DND-41 (cell line): ENCODE results near the gene PRR35.
"Not testable (repeated sequence)": the region's sequence is repeated elsewhere in the genome, so short reads cannot be mapped to it uniquely, and the experiment has no call there.

Experiments
- ATAC-seq: fragments of 200-7000 bp; cut with Tn5 transposase; 3 replicates; pipeline ENCODE4 v1.9.1; 2021; ENCODE audit warnings: low read depth; ENCODE audit not compliant: insufficient read depth
- DNase-seq: peaks from one replicate; pipeline ENCODE4 v3.0.0-alpha.2; 2020
- H2AFZ ChIP-seq: 2 replicates; pipeline ENCODE4 v1.6.0; 2012; ENCODE audit warnings: low read depth, low read length
- H3K27ac ChIP-seq: 2 replicates; pipeline ENCODE4 v1.5.1; 2012; ENCODE audit warnings: low read length, inconsistent platforms
- H3K27me3 ChIP-seq: fragments of 200-600 bp; sonication (generic); 2 replicates; pipeline ENCODE4 v1.6.0; 2012; ENCODE audit warnings: low read length, mild to moderate bottlenecking, inconsistent platforms; ENCODE audit not compliant: insufficient read depth, poor library complexity
- H3K36me3 ChIP-seq: 2 replicates; pipeline ENCODE4 v1.5.1; 2012; ENCODE audit warnings: low read length, inconsistent platforms; ENCODE audit not compliant: insufficient read depth
- H3K4me1 ChIP-seq: 2 replicates; pipeline ENCODE4 v1.5.1; 2012; ENCODE audit warnings: mild to moderate bottlenecking, low read length; ENCODE audit not compliant: insufficient read depth
- H3K4me2 ChIP-seq: 2 replicates; pipeline ENCODE4 v1.6.0; 2012; ENCODE audit warnings: mild to moderate bottlenecking, moderate library complexity, low read length, inconsistent platforms; ENCODE audit not compliant: insufficient read depth
- H3K4me3 ChIP-seq, 2 experiments: fragments of 200-600 bp in 1 of 2; shearing (Covaris generic) in 1 of 2; 2 replicates each; pipeline ENCODE4 v1.5.1; 2012 to 2016; ENCODE audit warnings: inconsistent platforms in 2 of 2, low read length in 2 of 2, mild to moderate bottlenecking in 2 of 2, low read depth in 1 of 2, moderate library complexity in 1 of 2
- H3K79me2 ChIP-seq: 2 replicates; pipeline ENCODE4 v1.6.0; 2012; ENCODE audit warnings: low read length, inconsistent platforms; ENCODE audit not compliant: insufficient read depth
- H3K9ac ChIP-seq: 2 replicates; pipeline ENCODE4 v1.6.0; 2012; ENCODE audit warnings: low read depth, mild to moderate bottlenecking, inconsistent platforms, low read length, moderate library complexity
- H3K9me3 ChIP-seq: 2 replicates; pipeline ENCODE4 v1.5.1; 2012; ENCODE audit warnings: low read length, moderate library complexity, mild to moderate bottlenecking, inconsistent platforms; ENCODE audit not compliant: insufficient read depth, severe bottlenecking
- H4K20me1 ChIP-seq: 2 replicates; pipeline ENCODE4 v1.6.0; 2012; ENCODE audit warnings: low read length; ENCODE audit not compliant: insufficient read depth
- EZH2 ChIP-seq: IDR thresholded peaks from 3 replicates; pipeline ENCODE4 v1.6.1; 2012; ENCODE audit warnings: borderline replicate concordance, low read depth, mild to moderate bottlenecking, moderate library complexity, low read length, inconsistent platforms; ENCODE audit not compliant: severe bottlenecking
- TF ChIP-seq, protein P1 (sequence below): IDR thresholded peaks from 2 replicates; pipeline ENCODE4 v1.5.1; 2012; ENCODE audit warnings: borderline replicate concordance, low read length, moderate library complexity, mild to moderate bottlenecking; ENCODE audit not compliant: poor library complexity, severe bottlenecking; ENCODE audit errors: extremely low read depth

The PRR35 gene

DNA sequence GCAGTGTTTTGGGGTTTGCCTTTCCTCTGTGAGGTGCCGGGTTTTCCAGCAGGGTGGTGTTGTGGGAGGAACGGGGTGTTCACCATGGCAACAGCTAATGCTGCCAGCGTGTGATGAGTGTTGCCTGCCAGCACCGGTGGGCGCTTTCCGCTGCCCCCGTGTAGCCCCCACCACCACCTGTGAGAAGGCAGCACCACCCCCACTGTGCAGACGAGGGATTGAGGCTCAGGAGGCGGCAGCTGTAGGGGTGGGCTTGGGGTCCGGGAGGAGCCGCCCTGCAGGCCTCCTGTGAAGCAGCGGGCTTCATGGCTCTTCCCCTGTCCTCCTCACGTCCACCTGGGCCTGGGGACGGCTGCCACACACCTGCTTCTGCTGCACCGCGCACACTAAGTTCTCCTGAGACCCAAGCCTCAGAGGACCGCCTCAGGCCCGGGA lies 34.9 kb downstream of the PRR35 start:
- Histone ChIP-seq H3K27me3 (no peaks in the 10 kb centered on the region), H4K20me1 (peaks cover 57% of the 10 kb centered on the region), H3K9me3 (no peaks in the 10 kb centered on the region), H3K4me1 (peaks cover 18% of the 10 kb centered on the region), H3K27ac (no peak overlapping the region), H3K79me2 (peaks cover 82% of the 10 kb centered on the region), H3K36me3 (peaks cover 33% of the 10 kb centered on the region), H2AFZ (no peak overlapping the region), H3K9ac (no peak overlapping the region), H3K4me2 (no peak overlapping the region), H3K4me3 (no peak overlapping the region)
- DNase-seq (no peak), ATAC-seq (no peak)
- TF ChIP-seq EZH2: no peak
- TF ChIP-seq, protein P1, sequence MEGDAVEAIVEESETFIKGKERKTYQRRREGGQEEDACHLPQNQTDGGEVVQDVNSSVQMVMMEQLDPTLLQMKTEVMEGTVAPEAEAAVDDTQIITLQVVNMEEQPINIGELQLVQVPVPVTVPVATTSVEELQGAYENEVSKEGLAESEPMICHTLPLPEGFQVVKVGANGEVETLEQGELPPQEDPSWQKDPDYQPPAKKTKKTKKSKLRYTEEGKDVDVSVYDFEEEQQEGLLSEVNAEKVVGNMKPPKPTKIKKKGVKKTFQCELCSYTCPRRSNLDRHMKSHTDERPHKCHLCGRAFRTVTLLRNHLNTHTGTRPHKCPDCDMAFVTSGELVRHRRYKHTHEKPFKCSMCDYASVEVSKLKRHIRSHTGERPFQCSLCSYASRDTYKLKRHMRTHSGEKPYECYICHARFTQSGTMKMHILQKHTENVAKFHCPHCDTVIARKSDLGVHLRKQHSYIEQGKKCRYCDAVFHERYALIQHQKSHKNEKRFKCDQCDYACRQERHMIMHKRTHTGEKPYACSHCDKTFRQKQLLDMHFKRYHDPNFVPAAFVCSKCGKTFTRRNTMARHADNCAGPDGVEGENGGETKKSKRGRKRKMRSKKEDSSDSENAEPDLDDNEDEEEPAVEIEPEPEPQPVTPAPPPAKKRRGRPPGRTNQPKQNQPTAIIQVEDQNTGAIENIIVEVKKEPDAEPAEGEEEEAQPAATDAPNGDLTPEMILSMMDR: no peak

GRCh38 chr16:595942-596735 lies 35.9 kb downstream of the PRR35 start:
- DNase-seq: no peak
- peaks cover 53% of the 10 kb centered on the region for H4K20me1 ChIP-seq
- H3K4me3 ChIP-seq: no peak overlapping the region
- H3K4me1 ChIP-seq: peaks cover 10% of the 10 kb centered on the region
- H3K9ac ChIP-seq: no peak overlapping the region
- peaks cover 37% of the 10 kb centered on the region for H3K36me3 ChIP-seq
- H3K79me2 ChIP-seq: peaks cover 73% of the 10 kb centered on the region
- no peak overlapping the region for H3K4me2 ChIP-seq
- TF ChIP-seq, protein P1: no peak
- no peak for TF ChIP-seq EZH2
- H2AFZ ChIP-seq: no peak overlapping the region
- no peaks in the 10 kb centered on the region for H3K27me3 ChIP-seq
- H3K27ac ChIP-seq: no peak overlapping the region
- ATAC-seq: no peak
- H3K9me3 ChIP-seq: no peaks in the 10 kb centered on the region

DNA sequence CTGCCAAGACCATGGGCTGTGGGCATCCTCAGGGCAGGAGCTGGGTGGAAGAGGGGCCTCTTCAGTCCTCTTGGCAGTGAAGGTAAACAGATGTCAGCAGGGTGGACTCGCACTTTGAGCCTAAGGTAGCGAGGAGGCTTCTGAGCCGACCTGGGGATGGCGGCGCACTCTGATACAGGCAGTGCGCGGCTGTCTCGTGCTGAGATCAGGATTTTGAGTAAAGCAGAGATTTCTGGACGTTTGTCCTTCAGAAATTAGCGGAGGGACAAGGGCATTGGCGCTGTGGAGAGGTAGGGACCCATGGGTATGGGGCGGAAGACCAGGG lies 36.5 kb downstream of the PRR35 start:
- Histone ChIP-seq H2AFZ (no peak overlapping the region), H4K20me1 (peaks cover 51% of the 10 kb centered on the region), H3K9ac (no peak overlapping the region), H3K36me3 (peaks cover 40% of the 10 kb centered on the region), H3K27me3 (no peaks in the 10 kb centered on the region), H3K4me2 (no peak overlapping the region), H3K4me1 (peaks cover 5% of the 10 kb centered on the region), H3K9me3 (no peaks in the 10 kb centered on the region), H3K4me3 (no peak overlapping the region), H3K27ac (no peak overlapping the region), H3K79me2 (peaks cover 71% of the 10 kb centered on the region)
- ATAC-seq (no peak), DNase-seq (no peak)
- no peak for TF ChIP-seq EZH2
- TF ChIP-seq, protein P1: no peak

DNA sequence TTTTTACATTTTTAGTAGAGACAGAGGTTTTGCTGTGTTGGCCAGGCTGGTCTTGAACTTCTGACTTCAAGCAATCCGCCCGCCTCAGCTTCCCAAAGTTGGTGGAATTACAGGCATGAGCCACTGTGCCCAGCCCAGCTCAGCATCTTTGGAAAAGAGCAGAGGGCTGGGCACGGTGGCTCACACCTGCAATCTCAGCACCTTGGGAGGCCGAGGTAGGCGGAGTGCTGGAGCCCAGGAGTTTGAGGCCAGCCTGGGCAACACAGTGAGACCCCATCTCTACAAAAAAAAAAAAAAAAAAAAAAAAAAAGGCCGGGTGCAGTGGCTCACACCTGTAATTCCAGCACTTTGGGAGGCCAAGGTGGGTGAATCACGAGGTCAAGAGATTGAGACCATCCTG lies 37.5 kb downstream of the PRR35 start:
- H3K36me3 ChIP-seq: peaks cover 37% of the 10 kb centered on the region
- H4K20me1 ChIP-seq: peaks cover 42% of the 10 kb centered on the region
- ATAC-seq, H2AFZ ChIP-seq, H3K4me2 ChIP-seq, DNase-seq, H3K9ac ChIP-seq, H3K4me3 ChIP-seq, H3K4me1 ChIP-seq, H3K9me3 ChIP-seq, H3K27me3 ChIP-seq, H3K27ac ChIP-seq: not testable (repeated sequence)
- H3K79me2 ChIP-seq: peaks cover 64% of the 10 kb centered on the region
